ENCODE measurements around the gene BTBD9. TPM values are rescaled to one million over a fixed set of nuclear protein-coding genes. Genes with fewer than 3 reads are reported as not detected.

BTBD9 gene
- total and polyA plus RNA-seq, 2 experiments from 2014 or later: 10.0 to 13.7 TPM

- no peak for DNase-seq
- H3F3A ChIP-seq (ENCODE audit: insufficient read depth): no peaks in the 10 kb centered on the region
- H3K27me3 ChIP-seq (replicated peaks; ENCODE audit: insufficient read depth): no peaks in the 10 kb centered on the region
- H3K4me3 ChIP-seq: no peak overlapping the region
- no peak overlapping the region for H2AFZ ChIP-seq
- no peak overlapping the region for H3K4me2 ChIP-seq (ENCODE audit: unreplicated experiment)
- 94% methylated on average over 8 of the region's 8 CpGs for WGBS, 2 experiments (ENCODE audit: low coverage in 1 of 2, low lambda C conversion rate in 2 of 2, missing lambda C conversion rate in 2 of 2)
- H3K27ac ChIP-seq: no peak overlapping the region
- no peaks in the 10 kb centered on the region for H3K79me2 ChIP-seq (ENCODE audit: insufficient read depth)
- TF ChIP-seq EZH2 (IDR thresholded peaks at IDR 0.05; ENCODE audit: insufficient read depth, poor library complexity, severe bottlenecking) (no peak), EZH2phosphoT487 (IDR thresholded peaks at IDR 0.05; ENCODE audit: insufficient read depth, low read depth) (no peak)
- H3K4me1 ChIP-seq (ENCODE audit: insufficient read depth): no peaks in the 10 kb centered on the region
- no peak overlapping the region for H3K9ac ChIP-seq
- in situ Hi-C loops (cut with MboI): no loop called here
- no peaks in the 10 kb centered on the region for H4K20me1 ChIP-seq (ENCODE audit: insufficient read depth)
- no peaks in the 10 kb centered on the region for H3K36me3 ChIP-seq (ENCODE audit: low read depth)
- no peaks in the 10 kb centered on the region for H3K9me3 ChIP-seq (ENCODE audit: low read depth)
- H3K9me2 ChIP-seq (ENCODE audit: insufficient read depth): no peaks in the 10 kb centered on the region
These were observed 465.4 kb downstream of the BTBD9 start for GRCh38 chr6:38174315-38174714.

GRCh38 chr6:38173909-38174308, 465.8 kb downstream of the BTBD9 start:
- no peaks in the 10 kb centered on the region for H3K9me3 ChIP-seq (ENCODE audit: low read depth)
- H3K27ac ChIP-seq: no peak overlapping the region
- H3K4me3 ChIP-seq: no peak overlapping the region
- WGBS, 2 experiments (ENCODE audit: low coverage in 1 of 2, low lambda C conversion rate in 2 of 2, missing lambda C conversion rate in 2 of 2): 90 to 93% methylated on average over 11 of the region's 11 CpGs
- H3K79me2 ChIP-seq (ENCODE audit: insufficient read depth): no peaks in the 10 kb centered on the region
- H3K36me3 ChIP-seq (ENCODE audit: low read depth): no peaks in the 10 kb centered on the region
- no peak overlapping the region for H3K9ac ChIP-seq
- DNase-seq: no peak
- TF ChIP-seq EZH2phosphoT487 (IDR thresholded peaks at IDR 0.05; ENCODE audit: insufficient read depth, low read depth) (no peak), EZH2 (IDR thresholded peaks at IDR 0.05; ENCODE audit: insufficient read depth, poor library complexity, severe bottlenecking) (no peak)
- H3K9me2 ChIP-seq (ENCODE audit: insufficient read depth): no peaks in the 10 kb centered on the region
- no peaks in the 10 kb centered on the region for H3K27me3 ChIP-seq (replicated peaks; ENCODE audit: insufficient read depth)
- no peak overlapping the region for H2AFZ ChIP-seq
- H3K4me1 ChIP-seq (ENCODE audit: insufficient read depth): no peaks in the 10 kb centered on the region
- no peak overlapping the region for H3K4me2 ChIP-seq (ENCODE audit: unreplicated experiment)
- in situ Hi-C loops (cut with MboI): no loop called here
- no peaks in the 10 kb centered on the region for H4K20me1 ChIP-seq (ENCODE audit: insufficient read depth)
- no peaks in the 10 kb centered on the region for H3F3A ChIP-seq (ENCODE audit: insufficient read depth)

- DNase-seq: no peak
- TF ChIP-seq EZH2phosphoT487 (IDR thresholded peaks at IDR 0.05; ENCODE audit: insufficient read depth, low read depth): no peak
- TF ChIP-seq EZH2 (IDR thresholded peaks at IDR 0.05; ENCODE audit: insufficient read depth, poor library complexity, severe bottlenecking): no peak
- WGBS, 2 experiments (ENCODE audit: low coverage in 1 of 2, low lambda C conversion rate in 2 of 2, missing lambda C conversion rate in 2 of 2): 86 to 91% methylated on average over 15 of the region's 15 CpGs
These were observed 466.9 kb downstream of the BTBD9 start for GRCh38 chr6:38172739-38173410.

GRCh38 chr6:38171997-38172738, 467.6 kb downstream of the BTBD9 start:
- Histone ChIP-seq H3K9me3 (ENCODE audit: low read depth) (no peaks in the 10 kb centered on the region), H3K27me3 (replicated peaks; ENCODE audit: insufficient read depth) (no peaks in the 10 kb centered on the region), H3F3A (ENCODE audit: insufficient read depth) (no peaks in the 10 kb centered on the region), H3K4me1 (ENCODE audit: insufficient read depth) (no peaks in the 10 kb centered on the region), H3K36me3 (ENCODE audit: low read depth) (no peaks in the 10 kb centered on the region), H3K9me2 (ENCODE audit: insufficient read depth) (no peaks in the 10 kb centered on the region), H3K4me3 (no peak overlapping the region), H3K9ac (no peak overlapping the region), H3K79me2 (ENCODE audit: insufficient read depth) (no peaks in the 10 kb centered on the region), H3K27ac (no peak overlapping the region), H2AFZ (no peak overlapping the region), H4K20me1 (ENCODE audit: insufficient read depth) (no peaks in the 10 kb centered on the region), H3K4me2 (ENCODE audit: unreplicated experiment) (no peak overlapping the region)
- in situ Hi-C loops (cut with MboI): no loop called here
- TF ChIP-seq EZH2phosphoT487 (IDR thresholded peaks at IDR 0.05; ENCODE audit: insufficient read depth, low read depth): no peak
- TF ChIP-seq EZH2 (IDR thresholded peaks at IDR 0.05; ENCODE audit: insufficient read depth, poor library complexity, severe bottlenecking): no peak
- no peak for DNase-seq
- WGBS, 2 experiments (ENCODE audit: low coverage in 1 of 2, low lambda C conversion rate in 2 of 2, missing lambda C conversion rate in 2 of 2): 76 to 83% methylated on average over 12 to 13 of the region's 13 CpGs

More at GRCh38 chr6:38172739-38173410, 466.9 kb downstream of the BTBD9 start:
- H3K27me3 ChIP-seq (replicated peaks; ENCODE audit: insufficient read depth): no peaks in the 10 kb centered on the region
- no peaks in the 10 kb centered on the region for H3K79me2 ChIP-seq (ENCODE audit: insufficient read depth)
- H3K9me2 ChIP-seq (ENCODE audit: insufficient read depth): no peaks in the 10 kb centered on the region
- H3K27ac ChIP-seq: no peak overlapping the region
- H3K36me3 ChIP-seq (ENCODE audit: low read depth): no peaks in the 10 kb centered on the region
- no peak overlapping the region for H3K4me3 ChIP-seq
- no peak overlapping the region for H3K4me2 ChIP-seq (ENCODE audit: unreplicated experiment)
- H3K9ac ChIP-seq: no peak overlapping the region
- H4K20me1 ChIP-seq (ENCODE audit: insufficient read depth): no peaks in the 10 kb centered on the region
- in situ Hi-C loops (cut with MboI): no loop called here
- no peaks in the 10 kb centered on the region for H3K4me1 ChIP-seq (ENCODE audit: insufficient read depth)
- no peak overlapping the region for H2AFZ ChIP-seq
- no peaks in the 10 kb centered on the region for H3K9me3 ChIP-seq (ENCODE audit: low read depth)
- no peaks in the 10 kb centered on the region for H3F3A ChIP-seq (ENCODE audit: insufficient read depth)

Data from GM23248 (cell line).